ENCODE measurements around the gene TBXA2R.

DNA sequence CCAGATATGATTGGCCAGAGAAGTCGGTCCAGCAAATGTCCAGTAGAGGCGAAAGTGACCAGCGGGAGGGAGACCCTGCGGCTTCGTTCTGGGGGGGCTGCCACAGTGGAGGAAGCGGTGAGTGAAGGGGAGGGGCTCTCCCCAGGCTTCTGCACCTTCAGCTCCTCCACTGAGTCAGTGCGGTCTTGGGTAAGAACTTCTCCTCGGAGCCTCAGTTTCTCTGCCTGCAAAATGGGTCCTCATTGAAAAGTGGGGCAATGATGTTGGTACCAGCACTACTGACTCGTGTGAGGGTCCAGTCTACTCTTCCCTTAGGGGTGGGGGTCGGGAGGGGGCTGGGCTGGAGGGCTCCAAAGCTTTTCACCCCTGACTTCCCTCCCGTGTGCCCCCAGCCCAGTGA lies 17.2 kb downstream of the TBXA2R start:
- TF ChIP-seq, protein P1, sequence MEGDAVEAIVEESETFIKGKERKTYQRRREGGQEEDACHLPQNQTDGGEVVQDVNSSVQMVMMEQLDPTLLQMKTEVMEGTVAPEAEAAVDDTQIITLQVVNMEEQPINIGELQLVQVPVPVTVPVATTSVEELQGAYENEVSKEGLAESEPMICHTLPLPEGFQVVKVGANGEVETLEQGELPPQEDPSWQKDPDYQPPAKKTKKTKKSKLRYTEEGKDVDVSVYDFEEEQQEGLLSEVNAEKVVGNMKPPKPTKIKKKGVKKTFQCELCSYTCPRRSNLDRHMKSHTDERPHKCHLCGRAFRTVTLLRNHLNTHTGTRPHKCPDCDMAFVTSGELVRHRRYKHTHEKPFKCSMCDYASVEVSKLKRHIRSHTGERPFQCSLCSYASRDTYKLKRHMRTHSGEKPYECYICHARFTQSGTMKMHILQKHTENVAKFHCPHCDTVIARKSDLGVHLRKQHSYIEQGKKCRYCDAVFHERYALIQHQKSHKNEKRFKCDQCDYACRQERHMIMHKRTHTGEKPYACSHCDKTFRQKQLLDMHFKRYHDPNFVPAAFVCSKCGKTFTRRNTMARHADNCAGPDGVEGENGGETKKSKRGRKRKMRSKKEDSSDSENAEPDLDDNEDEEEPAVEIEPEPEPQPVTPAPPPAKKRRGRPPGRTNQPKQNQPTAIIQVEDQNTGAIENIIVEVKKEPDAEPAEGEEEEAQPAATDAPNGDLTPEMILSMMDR (IDR thresholded peaks at IDR 0.05; ENCODE audit: control extremely low read depth in 1 of 3, insufficient read depth in 1 of 3, low read depth in 1 of 3, low read length in 3 of 3) = no peak
- TF ChIP-seq CHD1 (IDR thresholded peaks at IDR 0.05; ENCODE audit: low read depth, low read length) (no peak), EZH2 (IDR thresholded peaks at IDR 0.05; ENCODE audit: low read depth, low read length, severe bottlenecking) (no peak), POLR2A (IDR thresholded peaks at IDR 0.05; ENCODE audit: control extremely low read depth in 1 of 2, low read depth in 2 of 2, low read length in 2 of 2) (no peak), RNF2 (IDR thresholded peaks at IDR 0.05; ENCODE audit: borderline replicate concordance, low read depth, low read length, missing control alignments, poor library complexity, severe bottlenecking) (no peak), RBBP5 (IDR thresholded peaks at IDR 0.05; ENCODE audit: borderline replicate concordance, low read depth, low read length) (no peak), NANOG (IDR thresholded peaks at IDR 0.05; ENCODE audit: insufficient read depth, low read depth, low read length, poor library complexity, severe bottlenecking) (no peak), KDM1A (IDR thresholded peaks at IDR 0.05; ENCODE audit: borderline replicate concordance, low read length) (no peak), SRF (IDR thresholded peaks at IDR 0.05; ENCODE audit: low read depth, low read length) (no peak), EGR1 (IDR thresholded peaks at IDR 0.05; ENCODE audit: borderline replicate concordance, low read depth, low read length) (no peak)
- TF ChIP-seq, protein P2, sequence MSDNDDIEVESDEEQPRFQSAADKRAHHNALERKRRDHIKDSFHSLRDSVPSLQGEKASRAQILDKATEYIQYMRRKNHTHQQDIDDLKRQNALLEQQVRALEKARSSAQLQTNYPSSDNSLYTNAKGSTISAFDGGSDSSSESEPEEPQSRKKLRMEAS (IDR thresholded peaks at IDR 0.05) = no peak
